HG02870 (cell line): ENCODE measurements around the gene SARNP.
"Not testable (repeated sequence)": the region's sequence is repeated elsewhere in the genome, so short reads cannot be mapped to it uniquely, and the experiment has no call there.

Source experiments
- ATAC-seq: cut with Tn5 transposase; IDR thresholded peaks from one replicate; pipeline ENCODE4 v1.9.1; 2021; ENCODE audit warnings: mild to moderate bottlenecking, moderate library complexity; ENCODE audit not compliant: unreplicated experiment

SARNP gene

DNA sequence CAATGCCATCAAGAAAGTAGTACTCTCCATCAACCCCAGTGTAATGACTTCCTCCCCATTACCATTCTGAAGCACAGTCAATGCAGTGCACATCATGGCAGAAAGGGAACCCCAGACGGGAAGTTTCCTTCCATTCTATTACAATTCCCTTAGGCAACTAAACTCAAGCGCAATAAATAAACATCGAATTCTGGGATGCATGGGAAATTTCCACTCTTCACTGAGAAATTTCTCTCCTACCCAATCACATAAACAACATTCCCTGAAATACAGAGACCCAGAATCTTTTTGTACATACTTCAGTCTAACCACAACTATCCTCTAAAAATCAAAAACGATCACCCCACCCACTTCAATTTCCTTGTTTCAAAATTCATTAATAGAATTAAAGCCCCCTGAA, 20.0 kb downstream of the SARNP start:
- no peak for ATAC-seq

DNA sequence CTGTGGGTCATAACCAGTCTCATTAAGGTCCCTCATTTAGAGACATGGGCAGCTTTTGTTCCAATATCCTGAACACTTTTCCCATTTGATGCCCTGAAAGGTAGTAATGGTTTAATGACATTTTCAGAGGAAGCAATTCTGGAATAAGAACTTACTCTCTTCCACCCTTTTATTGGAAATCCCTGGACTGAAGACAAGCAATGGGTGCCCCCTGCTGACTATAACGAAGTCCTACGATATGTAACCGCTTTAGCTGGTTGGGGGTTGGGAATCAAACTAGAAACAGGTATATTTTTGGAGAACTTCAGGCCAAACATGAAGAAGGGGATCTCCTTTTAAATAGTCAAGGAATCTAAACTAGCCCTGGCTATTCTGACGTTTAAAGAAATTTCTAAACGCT, 20.5 kb downstream of the SARNP start:
- no peak for ATAC-seq

DNA sequence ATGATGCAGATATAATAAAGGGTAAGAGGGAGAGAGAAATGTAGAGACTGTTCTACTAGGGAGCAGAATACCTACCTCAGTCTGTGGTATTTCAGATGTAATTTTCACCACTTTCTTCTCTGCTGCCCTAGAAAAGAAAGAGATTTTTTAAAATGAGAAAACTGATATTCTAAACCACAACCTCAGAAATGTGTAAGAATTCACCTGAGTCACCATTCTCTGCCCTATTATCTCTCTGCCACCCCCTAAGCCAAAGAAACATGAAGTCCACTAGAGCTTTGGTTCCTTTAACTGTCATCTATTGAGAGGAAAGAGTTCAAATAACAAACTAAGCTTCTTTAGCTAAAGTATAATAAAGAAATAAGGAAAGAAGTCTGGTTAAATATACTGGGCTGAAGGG, 21.6 kb downstream of the SARNP start:
- no peak for ATAC-seq

DNA sequence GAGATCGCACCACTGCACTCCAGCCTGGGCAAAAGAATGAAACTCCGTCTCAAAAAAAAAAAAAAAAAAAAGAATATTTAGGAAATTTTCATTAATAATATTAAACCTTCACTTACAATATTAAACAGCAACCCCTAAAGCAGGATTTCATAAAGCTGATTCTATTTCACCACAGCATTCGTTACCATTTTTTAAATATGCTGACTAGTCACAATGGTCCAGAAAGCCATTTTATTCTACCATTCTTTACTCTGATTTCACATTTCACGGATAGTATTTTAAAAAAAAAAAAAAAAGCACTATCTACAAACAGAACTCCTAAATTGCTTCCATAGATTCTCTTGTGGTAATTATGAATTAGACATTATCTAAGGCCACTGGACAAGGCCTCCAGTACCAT, 27.6 kb downstream of the SARNP start:
- no peak for ATAC-seq

DNA sequence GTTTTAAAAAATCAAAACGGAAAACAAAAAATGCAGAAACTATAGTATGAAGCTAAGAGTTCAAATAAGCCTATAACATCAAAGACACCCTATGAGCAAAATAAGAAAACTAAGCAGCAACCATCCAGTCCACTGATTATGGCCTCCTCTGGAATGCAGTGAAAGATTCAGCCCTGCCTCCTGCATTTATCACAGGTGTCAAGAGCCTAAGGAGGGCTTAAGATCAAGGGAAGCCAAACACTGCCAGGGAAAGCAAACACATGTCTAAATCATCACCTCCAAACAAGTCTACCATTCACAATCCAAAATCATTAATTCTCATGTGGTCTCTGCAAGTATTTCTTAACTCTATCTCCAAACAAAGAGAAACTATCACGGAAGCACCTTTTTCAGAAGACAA, 28.4 kb downstream of the SARNP start:
- no peak for ATAC-seq

- ATAC-seq: no peak
Observed at GRCh38 chr12:55788546-55788945, 29.0 kb downstream of the SARNP start.

DNA sequence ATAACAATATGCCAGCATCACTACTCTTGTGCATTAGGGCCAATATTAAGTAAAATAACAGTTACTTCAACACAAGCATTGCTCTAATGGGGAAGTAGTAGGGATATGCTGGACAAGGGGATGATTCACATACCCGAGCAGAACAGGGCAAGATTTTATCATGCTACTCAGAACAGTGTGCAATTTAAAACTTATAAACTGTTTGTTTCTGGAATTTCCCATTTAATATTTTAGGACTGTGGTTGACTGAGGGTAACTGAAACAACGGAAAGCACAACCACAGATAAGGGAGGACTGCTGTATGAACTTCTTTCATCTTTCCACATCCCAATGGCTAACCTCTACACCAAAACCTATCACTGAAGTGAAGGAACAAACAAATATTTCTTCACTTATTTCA, 36.8 kb downstream of the SARNP start:
- ATAC-seq: no peak

GRCh38 chr12:55777856-55778255, 39.7 kb downstream of the SARNP start:
- ATAC-seq: no peak

DNA sequence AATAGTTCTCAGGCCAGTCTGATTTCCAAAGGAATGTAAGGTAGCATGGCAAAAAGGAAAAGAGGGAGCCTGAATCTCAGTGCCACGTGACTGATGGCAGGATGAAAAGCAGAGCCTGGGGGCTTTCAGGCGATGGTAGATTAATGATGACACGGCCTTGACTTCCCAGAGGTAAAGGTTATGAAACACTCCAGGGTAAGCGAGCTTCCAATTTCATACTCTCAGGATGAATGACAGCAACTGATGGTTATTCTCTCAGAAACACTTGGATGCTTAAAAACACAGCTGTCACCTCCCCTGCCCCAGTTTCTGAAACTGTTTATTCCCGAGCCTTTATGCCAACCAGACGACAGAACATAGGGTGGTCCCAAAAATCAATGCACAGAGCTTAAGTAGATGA, 45.8 kb downstream of the SARNP start:
- ATAC-seq: no peak

DNA sequence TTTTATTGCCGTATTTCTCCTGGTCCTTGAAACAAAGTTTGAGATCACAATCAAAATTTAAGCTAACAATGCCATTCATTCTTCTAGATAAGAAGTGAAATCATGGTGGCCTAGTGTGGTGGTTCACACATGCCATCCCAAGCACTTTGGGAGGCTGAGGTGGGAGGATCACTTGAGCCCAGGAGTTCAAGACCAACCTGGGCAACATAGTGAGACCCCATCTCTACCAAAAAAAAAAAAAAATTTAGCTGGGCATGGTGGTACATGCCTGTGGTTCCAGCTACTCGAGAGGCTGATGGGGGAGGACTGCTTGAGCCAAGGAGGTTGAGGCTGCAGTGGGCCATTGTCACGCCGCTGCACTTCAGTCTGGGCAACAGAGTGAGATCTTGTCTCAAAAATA, 50.4 kb downstream of the SARNP start:
- no peak for ATAC-seq

DNA sequence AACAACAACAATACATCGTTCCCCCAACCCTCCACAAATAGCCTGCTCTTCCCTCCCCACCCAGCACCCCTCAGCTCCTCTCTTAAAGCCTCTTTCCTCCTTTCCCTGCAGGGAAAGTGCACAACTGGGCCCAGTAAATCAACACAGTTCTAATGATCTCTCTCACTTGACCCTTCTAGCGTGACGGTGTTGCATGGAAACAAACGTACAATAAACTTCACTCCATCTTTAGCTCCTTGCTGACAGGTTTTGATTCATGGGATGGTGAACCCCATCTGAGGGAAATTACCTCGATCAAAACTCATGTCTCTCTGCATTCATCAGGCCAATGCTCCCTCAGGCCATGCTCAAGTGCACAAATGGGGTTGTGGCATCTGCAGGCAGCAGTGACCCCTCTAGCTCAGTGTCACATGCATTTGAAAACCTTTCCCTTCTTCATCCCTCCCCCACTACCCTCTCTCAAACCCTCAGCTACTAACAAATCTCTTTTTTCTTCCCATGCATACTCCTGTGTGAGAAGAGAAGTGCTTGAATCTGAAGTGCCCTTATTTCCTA, 51.7 kb downstream of the SARNP start:
- no peak for ATAC-seq

GRCh38 chr12:55762646-55763045, 54.9 kb downstream of the SARNP start:
- ATAC-seq: no peak

DNA sequence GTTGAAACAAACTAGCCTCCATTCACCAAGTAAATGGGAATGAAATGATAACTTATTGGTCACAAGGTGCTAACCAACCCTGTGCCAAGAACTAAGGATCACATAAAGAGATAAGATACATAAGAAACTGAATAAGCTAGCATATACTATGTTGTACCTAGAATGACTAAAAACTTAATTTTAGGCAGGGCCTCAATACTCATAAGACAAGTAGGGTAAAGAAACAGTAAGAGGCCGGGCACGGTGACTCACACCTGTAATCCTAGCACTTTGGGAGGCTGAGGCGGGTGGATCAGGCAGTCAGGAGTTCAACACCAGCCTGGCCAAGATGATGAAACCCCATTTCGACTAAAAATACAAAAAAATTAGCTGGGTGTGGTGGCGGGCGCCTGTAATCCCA, 56.9 kb downstream of the SARNP start:
- ATAC-seq: no peak

DNA sequence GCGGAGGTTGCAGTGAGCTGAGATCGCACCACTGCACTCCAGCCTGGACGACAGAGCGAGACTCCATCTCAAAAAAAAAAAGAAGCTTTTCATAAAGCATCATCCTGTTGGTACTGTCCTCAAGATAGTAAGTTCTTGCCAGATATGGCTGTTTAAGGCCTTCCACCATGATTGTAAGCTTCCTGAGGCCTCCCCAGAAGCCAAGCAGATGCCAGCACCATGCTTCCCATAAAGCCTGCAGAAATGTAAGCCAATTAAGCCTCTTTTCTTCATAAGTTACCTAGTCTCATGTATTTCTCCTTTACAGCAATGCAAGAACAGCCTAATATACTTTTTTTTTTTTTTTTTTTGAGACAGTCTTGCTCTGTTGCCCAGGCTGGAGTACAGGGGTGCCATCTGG, 58.9 kb downstream of the SARNP start:
- not testable (repeated sequence) for ATAC-seq

DNA sequence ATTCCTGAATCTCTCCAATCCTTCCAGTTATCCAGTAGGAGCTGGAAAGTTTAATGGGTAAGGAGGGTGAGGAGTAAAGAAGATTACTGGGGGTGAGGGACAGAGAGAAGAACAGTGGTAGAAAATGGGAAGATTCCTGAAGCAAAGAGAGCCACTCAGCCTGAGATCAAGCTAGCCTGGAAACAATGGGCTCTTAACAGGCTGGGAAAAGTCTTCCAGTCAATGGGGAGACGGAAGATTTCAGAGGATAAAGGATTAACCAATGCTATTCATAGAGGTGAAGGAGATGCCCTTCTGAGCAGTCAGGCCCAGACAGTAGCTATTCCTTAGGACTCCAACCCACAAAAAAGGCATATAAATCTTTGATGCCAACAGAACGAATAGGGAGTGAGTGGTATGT, 59.8 kb downstream of the SARNP start:
- ATAC-seq: no peak

GRCh38 chr12:55755246-55755645, 62.3 kb downstream of the SARNP start:
- ATAC-seq: no peak

DNA sequence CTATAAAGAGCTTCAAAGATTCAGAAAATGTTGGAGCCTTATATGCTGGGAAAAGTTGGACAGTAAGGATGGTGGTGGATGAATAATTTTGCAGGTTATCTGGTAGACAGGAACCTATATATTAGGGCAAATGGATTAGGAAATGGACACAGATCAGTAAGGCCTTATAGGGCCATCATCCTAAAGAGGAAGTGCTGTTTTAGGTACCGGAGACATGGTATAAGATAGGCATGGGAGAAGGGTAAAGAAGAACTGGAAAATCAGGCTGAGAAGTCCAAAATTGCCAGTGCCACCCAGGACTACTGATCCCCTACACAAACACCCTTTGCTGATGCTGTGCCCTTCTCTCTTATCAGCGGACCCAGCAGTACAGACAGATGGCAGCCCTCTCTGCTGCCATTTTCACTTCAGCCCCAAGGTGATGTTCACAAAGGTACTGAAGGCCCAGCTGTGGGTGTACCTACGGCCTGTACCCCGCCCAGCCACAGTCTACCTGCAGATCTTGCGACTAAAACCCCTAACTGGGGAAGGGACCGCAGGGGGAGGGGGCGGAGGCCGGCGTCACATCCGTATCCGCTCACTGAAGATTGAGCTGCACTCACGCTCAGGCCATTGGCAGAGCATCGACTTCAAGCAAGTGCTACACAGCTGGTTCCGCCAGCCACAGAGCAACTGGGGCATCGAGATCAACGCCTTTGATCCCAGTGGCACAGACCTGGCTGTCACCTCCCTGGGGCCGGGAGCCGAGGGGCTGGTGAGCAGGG, 69.1 kb downstream of the SARNP start:
- no peak for ATAC-seq

DNA sequence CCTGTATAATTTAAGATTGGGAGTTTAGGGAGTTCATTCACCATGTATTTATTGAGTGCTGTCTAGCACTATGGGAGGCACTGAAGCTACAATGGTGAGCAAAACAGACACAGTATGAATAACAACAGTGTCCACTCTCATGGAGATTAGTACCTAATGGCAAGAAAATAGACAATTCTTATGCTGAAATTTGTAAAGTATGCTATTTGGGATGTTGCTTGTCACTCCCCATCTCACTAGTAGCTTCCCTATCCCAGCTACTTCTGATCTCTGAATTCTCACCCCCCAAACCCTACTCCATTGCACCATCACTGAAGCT, 70.7 kb downstream of the SARNP start:
- ATAC-seq: no peak

- no peak for ATAC-seq
Observed at GRCh38 chr12:55746174-55746912, 71.2 kb downstream of the SARNP start.

DNA sequence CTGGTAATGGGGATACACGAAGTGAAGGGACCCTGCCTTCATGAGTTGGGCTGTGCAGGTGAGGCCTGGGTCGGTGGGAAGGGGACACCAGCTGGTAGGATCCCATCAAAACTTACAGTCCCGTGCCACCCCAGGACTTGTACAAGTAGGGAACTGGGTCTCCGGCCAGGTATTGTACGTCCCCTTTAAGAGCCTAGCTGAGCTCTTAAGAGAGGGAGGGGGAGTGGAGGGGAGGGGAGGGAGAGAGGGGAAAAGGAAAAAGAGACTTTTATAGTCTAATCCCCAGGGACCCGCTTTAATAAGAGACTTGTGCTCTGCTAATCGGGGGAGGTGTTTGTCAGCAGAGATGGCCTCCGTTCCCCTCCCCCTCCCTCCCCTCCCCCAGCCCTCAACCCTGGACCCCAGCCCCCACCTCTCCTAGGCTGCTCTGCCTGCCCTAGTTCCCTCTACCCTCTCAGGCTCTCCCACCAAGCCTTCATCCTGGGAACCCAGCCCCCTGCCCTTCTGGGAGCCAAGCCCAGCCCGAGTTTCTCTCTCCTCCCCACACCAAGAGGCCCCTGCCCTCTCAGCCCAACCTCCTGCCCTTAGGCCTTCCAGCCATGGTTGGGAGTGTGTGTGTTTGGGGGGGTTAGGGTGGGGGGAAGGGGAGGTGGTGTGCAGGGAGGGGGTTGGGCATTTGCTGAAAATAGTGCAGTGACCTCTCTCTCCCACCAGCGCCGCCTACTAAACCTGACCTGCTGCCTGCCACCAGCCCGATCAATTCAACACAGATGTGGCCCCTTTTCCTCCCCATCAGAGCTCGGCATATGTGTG, 72.0 kb downstream of the SARNP start:
- ATAC-seq: no peak

- ATAC-seq: no peak
Observed at GRCh38 chr12:55744340-55745030, 73.0 kb downstream of the SARNP start.
